Measurements from ENCODE around the gene HSD17B2.

Gene HSD17B2

GRCh38 chr16:82050506-82050905, 15.5 kb downstream of the HSD17B2 start:
- DNase-seq (ENCODE audit: low spot score) = no peak

GRCh38 chr16:82050909-82051357, 15.9 kb downstream of the HSD17B2 start:
- DNase-seq (ENCODE audit: low spot score) = no peak

- DNase-seq (ENCODE audit: low spot score) = no peak
Observed at GRCh38 chr16:82051656-82052055, 16.6 kb downstream of the HSD17B2 start.

DNA sequence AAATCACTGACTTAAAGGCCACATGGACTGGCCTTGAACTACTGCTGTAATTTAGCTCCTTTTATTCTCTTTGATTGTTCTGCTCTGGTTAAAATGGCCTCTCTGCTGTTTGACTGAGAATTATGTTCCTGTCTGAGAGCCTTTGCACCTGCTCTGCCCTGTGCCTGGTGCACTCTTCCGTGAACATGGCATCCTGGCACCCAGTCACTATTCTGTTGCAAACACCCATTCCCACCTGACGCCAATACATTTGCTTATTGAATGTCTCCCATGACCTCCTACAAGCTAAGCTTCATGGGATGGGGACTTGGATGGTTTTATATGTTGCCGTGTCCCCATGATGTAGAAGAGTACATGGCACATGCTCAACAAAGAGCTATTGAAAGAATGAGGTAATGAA, 20.1 kb downstream of the HSD17B2 start:
- no peak for DNase-seq (ENCODE audit: low spot score)

DNA sequence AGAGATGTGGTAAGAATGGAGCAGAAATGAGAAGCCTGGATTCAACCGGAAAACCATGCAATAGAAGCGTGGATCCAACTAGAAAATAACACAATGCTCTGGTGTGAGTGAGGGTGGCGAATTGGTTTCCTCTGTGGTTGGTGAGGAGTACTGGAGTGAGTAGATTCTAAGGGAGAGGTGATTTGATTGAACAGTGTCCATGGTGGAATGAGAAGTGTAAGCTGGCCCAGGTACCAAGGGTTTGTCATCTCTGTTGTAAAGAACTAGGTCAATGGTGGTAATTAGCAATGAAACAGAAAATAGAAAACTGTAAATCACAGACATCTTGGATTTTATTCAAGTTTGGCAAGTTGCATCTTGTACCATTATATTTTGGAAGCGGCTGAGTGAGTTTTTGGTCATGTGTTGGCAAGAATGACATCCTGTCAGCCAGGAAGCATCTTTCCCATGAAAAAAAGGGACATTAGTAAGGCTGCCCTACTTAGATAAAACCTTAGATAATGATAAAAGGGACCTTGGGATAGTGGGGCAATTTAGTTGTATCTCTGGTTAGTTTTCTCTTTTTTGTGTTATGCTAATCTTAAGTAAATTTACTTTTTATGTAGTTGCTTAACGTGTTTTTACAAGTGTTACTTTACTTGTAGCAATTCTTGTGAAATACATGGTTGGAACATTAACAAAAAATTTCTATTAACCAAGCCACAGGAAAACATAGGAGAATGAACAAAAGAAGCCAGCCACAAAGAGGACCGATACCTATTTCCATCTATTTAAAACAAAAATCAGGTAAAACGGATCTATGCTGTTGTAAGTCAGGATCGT, 20.9 kb downstream of the HSD17B2 start:
- no peak for DNase-seq (ENCODE audit: low spot score)

GRCh38 chr16:82056550-82056896, 21.5 kb downstream of the HSD17B2 start:
- no peak for DNase-seq (ENCODE audit: low spot score)

GRCh38 chr16:82059161-82059982, 24.3 kb downstream of the HSD17B2 start:
- DNase-seq (ENCODE audit: low spot score) = no peak

DNA sequence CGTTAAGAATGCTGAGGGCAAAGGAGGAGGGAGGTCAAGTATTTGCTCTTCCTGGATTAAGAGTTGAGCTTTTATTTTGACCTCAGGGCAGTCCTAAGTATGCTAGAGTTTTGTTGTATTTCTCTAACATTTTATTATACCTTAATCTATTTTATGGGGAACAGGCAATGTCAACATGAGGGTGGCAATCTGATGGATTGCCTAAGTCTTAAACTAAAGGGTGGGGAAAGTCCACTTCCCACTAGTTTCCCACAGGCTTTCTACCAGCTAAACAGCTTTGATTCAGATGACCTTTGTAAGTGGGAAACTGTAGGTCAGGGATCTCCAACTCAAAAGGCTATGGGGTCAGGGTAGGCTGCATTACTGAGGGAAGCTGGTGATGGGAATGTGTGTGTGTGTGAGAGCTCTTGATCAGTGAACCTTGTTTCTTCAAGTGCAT, 24.9 kb downstream of the HSD17B2 start:
- no peak for DNase-seq (ENCODE audit: low spot score)

- peak; percentile 18 for DNase-seq (ENCODE audit: low spot score)
Observed at GRCh38 chr16:82061861-82062525, 26.9 kb downstream of the HSD17B2 start.

- DNase-seq (ENCODE audit: low spot score) = peak; percentile 74
Observed at GRCh38 chr16:82062645-82063058, 27.6 kb downstream of the HSD17B2 start.

- DNase-seq (ENCODE audit: low spot score) = no peak
Observed at GRCh38 chr16:82063456-82064082, 28.5 kb downstream of the HSD17B2 start.

DNA sequence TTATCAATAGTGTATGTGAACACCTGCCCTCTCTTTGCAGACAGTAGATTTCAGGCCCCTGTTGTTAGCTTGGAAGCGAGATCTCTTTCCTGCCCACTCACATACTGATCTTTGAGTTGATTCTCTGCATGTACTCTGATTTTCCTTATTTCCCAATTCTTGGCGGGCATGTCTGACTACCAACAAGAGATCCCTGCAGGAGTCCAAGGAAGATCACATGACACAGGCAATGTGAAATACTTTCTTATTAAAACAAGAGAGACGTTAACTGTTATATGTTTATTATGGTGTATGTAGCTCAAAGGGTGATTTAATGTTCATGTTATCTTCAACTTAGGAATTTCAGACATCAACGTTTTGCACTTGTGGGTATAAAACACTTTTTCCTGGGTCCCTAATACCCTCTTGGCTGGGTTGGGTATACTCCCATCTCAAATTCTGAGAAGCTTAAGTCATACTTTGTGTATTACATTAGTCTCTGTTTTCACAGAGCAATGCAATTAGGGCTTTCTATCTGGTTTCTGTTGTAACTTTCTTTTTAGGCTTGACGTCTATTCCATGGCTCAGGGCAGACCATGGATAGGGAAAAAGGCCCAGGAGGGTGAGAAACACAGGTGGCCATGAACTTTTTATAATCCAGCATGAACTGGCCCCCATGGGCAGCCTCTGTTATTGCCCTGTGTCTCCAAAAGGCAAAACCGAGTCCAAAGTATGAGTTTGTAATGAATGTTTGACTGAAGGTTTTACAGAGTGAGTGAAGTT, 32.2 kb downstream of the HSD17B2 start:
- peak; percentile 18 for DNase-seq (ENCODE audit: low spot score)

GRCh38 chr16:82067804-82068325, 32.8 kb downstream of the HSD17B2 start:
- DNase-seq (ENCODE audit: low spot score) = no peak

GRCh38 chr16:82070656-82071369, 35.8 kb downstream of the HSD17B2 start:
- DNase-seq (ENCODE audit: low spot score) = peak; percentile 57

DNA sequence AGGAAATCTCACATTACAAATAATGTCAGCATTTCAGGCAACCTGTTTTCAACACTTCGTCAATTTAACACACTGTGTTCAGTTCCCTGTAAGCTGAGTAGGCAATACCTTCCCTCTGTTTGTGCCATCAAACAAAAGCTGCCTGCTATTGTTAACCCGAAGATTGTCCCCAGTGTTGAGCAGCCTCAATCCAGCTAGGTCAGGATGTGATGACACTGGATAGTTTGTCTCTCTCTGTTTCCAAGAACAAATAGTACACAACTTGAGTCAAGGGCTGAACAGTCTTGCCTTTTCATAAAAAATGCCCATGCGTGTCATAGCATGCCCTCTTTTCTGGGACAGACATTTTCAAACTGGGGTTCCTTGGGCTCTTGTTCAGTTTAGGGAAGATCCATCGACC, 36.4 kb downstream of the HSD17B2 start:
- DNase-seq (ENCODE audit: low spot score) = no peak

DNA sequence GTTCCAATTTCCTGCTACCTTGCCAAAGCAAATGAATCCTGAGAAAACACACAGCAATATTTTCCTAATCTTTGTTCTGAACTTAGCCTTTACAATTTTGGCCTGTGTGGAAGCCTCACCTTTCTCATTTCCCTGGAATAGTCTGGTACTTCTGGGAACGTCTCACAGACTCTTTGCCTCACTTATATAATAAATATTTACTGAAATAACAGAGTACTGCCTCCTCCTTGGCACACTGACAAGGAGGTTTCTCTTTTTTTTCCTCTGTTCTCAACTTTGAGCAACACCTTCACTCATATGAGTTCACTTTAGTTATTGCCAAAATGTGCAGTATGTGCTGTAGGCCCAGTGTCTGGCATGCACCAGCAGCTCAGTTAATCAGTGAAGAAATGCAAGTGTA, 37.3 kb downstream of the HSD17B2 start:
- DNase-seq (ENCODE audit: low spot score) = no peak

GRCh38 chr16:82074019-82074558, 39.0 kb downstream of the HSD17B2 start:
- no peak for DNase-seq (ENCODE audit: low spot score)

DNA sequence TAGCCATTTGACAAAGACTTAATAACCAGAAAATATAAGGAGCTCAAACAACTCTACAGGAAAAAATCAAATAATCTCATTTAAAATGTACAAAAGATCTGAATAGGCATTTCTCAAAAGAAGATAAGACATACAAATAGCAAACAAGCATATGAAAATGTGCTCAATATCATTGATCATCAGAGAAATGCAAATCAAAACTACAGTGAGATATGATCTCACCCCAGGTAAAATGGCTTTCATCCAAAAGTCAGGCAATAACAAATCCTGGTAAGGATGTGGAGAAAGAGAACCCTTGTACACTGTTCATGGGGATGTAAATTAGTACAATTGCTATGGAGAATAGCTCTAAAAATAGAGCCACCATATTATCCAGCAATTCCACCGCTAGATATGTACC, 43.1 kb downstream of the HSD17B2 start:
- DNase-seq (ENCODE audit: low spot score) = no peak

- DNase-seq (ENCODE audit: low spot score) = no peak
Observed at GRCh38 chr16:82079892-82080291, 44.8 kb downstream of the HSD17B2 start.

- no peak for DNase-seq (ENCODE audit: low spot score)
Observed at GRCh38 chr16:82081264-82081663, 46.2 kb downstream of the HSD17B2 start.
